PC-9 (cell line): ENCODE data around the gene UBXN11.

Experiments used
- CTCF ChIP-seq: fragments of 200-600 bp; sonication (generic); conservative IDR thresholded peaks from 2 replicates; pipeline ENCODE4 v1.6.1; 2017; ENCODE audit warnings: mixed run types, antibody characterized with exemption, mild to moderate bottlenecking, moderate library complexity
- EZH2 ChIP-seq: fragments of 200-600 bp; sonication (generic); IDR thresholded peaks from 2 replicates; pipeline ENCODE4 v1.8.0; 2017; ENCODE audit warnings: antibody characterized with exemption, low read depth

GRCh38 chr1:26307363-26307781 is 936 bp upstream of the UBXN11 start:
- TF ChIP-seq CTCF: no peak
- TF ChIP-seq EZH2: no peak
